Ishikawa (cell line): ENCODE results near the gene MRGPRD.
A peak's percentile ranks its signal among the peaks of the same experiment; 100 is the strongest.

Experiments
- CEBPB ChIP-seq: IDR thresholded peaks from 2 replicates; pipeline ENCODE4 v1.6.1; 2012
- CREB1 ChIP-seq: IDR thresholded peaks from 2 replicates; pipeline ENCODE4 v1.6.1; 2012; ENCODE audit warnings: low read depth
- EGR1 ChIP-seq: IDR thresholded peaks from 2 replicates; pipeline ENCODE4 v1.6.1; 2012
- EP300 ChIP-seq: IDR thresholded peaks from 2 replicates; pipeline ENCODE4 v1.6.1; 2012; ENCODE audit warnings: borderline replicate concordance
- FOXM1 ChIP-seq: IDR thresholded peaks from 2 replicates; pipeline ENCODE4 v1.6.1; 2012; ENCODE audit warnings: low read depth, borderline replicate concordance
- NFIC ChIP-seq: IDR thresholded peaks from 2 replicates; pipeline ENCODE4 v1.6.1; 2012
- RAD21 ChIP-seq: IDR thresholded peaks from 2 replicates; pipeline ENCODE4 v1.6.1; 2012; ENCODE audit warnings: low read depth
- TAF1 ChIP-seq: IDR thresholded peaks from 2 replicates; pipeline ENCODE4 v1.6.1; 2012; ENCODE audit warnings: low read depth, mild to moderate bottlenecking
- TCF12 ChIP-seq: IDR thresholded peaks from 2 replicates; pipeline ENCODE4 v1.6.1; 2012; ENCODE audit warnings: low read depth
- TEAD4 ChIP-seq: IDR thresholded peaks from 2 replicates; pipeline ENCODE4 v1.6.1; 2012
- YY1 ChIP-seq: IDR thresholded peaks from 2 replicates; pipeline ENCODE4 v1.6.1; 2012; ENCODE audit warnings: low read depth
- ZBTB7A ChIP-seq: IDR thresholded peaks from 2 replicates; pipeline ENCODE4 v1.6.1; 2012; ENCODE audit warnings: low read depth
- TF ChIP-seq, protein P1 (sequence below): IDR thresholded peaks from 2 replicates; pipeline ENCODE4 v1.6.1; 2012; ENCODE audit warnings: low read depth, mild to moderate bottlenecking
- TF ChIP-seq, protein P2 (sequence below): IDR thresholded peaks from 2 replicates; pipeline ENCODE4 v1.6.1; 2012
- TF ChIP-seq, protein P3 (sequence below): IDR thresholded peaks from 2 replicates; pipeline ENCODE4 v1.6.1; 2012

The MRGPRD gene

DNA sequence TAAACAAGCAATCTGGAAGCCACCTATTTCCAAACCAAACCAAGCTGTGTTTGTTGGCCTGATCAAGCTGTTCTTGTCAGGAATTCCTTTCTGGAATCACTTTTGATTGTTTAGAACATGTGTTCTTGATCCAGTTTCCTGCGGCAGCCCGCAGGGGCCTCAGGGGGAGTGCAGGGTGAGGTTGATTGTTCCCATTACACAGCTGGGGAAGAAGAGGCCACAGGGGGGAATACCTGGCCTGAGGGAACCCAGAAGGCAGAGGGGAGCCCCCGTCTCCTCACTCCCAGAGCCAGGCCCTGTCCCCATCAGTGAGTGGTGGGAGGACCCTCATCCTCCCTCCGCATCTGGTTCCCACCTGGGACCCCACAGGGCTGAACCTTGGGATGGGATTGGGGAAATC lies 4.2 kb downstream of the MRGPRD start:
- TF ChIP-seq YY1: no peak
- TF ChIP-seq, protein P1, sequence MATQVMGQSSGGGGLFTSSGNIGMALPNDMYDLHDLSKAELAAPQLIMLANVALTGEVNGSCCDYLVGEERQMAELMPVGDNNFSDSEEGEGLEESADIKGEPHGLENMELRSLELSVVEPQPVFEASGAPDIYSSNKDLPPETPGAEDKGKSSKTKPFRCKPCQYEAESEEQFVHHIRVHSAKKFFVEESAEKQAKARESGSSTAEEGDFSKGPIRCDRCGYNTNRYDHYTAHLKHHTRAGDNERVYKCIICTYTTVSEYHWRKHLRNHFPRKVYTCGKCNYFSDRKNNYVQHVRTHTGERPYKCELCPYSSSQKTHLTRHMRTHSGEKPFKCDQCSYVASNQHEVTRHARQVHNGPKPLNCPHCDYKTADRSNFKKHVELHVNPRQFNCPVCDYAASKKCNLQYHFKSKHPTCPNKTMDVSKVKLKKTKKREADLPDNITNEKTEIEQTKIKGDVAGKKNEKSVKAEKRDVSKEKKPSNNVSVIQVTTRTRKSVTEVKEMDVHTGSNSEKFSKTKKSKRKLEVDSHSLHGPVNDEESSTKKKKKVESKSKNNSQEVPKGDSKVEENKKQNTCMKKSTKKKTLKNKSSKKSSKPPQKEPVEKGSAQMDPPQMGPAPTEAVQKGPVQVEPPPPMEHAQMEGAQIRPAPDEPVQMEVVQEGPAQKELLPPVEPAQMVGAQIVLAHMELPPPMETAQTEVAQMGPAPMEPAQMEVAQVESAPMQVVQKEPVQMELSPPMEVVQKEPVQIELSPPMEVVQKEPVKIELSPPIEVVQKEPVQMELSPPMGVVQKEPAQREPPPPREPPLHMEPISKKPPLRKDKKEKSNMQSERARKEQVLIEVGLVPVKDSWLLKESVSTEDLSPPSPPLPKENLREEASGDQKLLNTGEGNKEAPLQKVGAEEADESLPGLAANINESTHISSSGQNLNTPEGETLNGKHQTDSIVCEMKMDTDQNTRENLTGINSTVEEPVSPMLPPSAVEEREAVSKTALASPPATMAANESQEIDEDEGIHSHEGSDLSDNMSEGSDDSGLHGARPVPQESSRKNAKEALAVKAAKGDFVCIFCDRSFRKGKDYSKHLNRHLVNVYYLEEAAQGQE: no peak
- no peak for TF ChIP-seq FOXM1
- TF ChIP-seq RAD21: no peak

DNA sequence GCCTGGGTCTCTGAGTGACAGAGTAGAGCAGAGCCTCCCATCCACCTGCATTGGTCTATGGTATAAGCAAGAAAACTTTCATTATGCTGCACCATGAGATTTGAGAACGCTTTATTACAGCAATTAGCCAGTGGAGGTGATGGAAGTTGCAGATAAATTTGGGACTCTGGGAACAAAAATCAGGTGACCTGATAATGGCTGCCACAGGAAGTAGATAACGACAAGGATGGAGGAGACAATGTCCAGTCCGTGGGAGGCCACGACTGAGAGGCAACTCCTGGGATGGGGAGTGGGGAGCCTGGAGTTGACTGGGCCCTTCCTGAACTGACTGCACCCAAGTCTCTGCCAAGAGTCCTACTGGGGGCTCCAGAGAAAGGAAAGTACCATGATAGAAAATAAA lies 4.7 kb downstream of the MRGPRD start:
- no peak for TF ChIP-seq TEAD4
- no peak for TF ChIP-seq YY1
- no peak for TF ChIP-seq EP300
- TF ChIP-seq RAD21: no peak
- TF ChIP-seq ZBTB7A: no peak
- TF ChIP-seq, protein P1: no peak

DNA sequence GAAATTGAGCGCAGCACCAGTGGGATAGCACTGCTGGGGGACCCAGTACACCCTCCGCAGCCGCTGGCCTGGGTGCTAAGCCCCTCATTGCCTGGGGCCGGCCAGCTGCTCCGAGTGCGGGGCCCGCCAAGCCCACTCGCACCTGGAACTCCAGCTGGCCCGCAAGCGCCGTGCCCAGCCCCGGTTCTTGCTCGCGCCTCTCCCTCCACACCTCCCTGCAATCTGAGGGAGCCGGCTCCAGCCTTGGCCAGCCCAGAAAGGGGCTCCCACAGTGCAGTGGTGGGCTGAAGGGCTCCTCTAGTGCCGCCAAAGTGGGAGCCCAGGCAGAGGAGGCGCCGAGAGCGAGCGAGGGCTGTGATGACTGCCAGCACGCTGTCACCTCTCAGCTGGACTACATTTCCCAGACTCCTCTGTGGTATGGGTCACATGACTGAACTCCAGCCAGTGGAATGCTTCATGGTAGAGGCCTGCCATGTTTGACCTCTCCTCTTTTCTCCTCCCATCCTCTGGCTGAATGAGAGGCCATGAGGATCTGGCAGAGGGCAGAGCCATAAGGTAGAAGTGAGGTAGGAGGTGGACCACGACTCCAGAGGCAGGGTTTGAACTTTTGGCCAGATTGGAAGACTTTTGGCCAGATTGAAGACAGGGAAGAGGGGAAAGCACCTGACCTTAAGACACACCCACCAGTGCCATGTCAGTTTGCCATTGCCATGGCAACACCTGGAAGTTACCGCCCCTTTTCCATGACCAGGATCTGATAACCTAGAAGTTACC lies 6.2 kb downstream of the MRGPRD start:
- TF ChIP-seq, protein P1: no peak
- TF ChIP-seq ZBTB7A (no peak), YY1 (peak; percentile 81), EGR1 (no peak)
- TF ChIP-seq, protein P2, sequence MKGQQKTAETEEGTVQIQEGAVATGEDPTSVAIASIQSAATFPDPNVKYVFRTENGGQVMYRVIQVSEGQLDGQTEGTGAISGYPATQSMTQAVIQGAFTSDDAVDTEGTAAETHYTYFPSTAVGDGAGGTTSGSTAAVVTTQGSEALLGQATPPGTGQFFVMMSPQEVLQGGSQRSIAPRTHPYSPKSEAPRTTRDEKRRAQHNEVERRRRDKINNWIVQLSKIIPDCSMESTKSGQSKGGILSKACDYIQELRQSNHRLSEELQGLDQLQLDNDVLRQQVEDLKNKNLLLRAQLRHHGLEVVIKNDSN: peak; percentile 96

DNA sequence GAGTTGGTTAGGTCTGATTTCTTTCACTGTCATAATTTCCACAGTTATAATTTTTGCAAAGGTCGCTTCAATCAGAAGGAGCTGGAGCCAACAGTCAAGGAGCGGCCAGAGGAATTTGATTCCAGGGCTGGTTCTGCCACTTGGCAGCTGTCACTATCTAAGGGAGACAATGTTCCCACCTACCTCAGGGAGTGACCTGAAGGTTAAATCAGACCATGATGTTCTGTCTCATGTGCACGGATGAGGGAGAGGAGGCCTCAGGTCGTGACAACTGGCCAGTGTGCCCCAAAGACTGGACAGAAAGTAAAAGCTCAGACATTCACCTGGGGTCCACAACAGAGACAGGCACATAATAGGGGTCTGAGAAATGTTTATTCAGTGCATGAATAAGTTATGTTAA lies 7.6 kb downstream of the MRGPRD start:
- no peak for TF ChIP-seq CEBPB
- TF ChIP-seq YY1: no peak
- TF ChIP-seq EP300: no peak
- TF ChIP-seq TCF12: no peak

DNA sequence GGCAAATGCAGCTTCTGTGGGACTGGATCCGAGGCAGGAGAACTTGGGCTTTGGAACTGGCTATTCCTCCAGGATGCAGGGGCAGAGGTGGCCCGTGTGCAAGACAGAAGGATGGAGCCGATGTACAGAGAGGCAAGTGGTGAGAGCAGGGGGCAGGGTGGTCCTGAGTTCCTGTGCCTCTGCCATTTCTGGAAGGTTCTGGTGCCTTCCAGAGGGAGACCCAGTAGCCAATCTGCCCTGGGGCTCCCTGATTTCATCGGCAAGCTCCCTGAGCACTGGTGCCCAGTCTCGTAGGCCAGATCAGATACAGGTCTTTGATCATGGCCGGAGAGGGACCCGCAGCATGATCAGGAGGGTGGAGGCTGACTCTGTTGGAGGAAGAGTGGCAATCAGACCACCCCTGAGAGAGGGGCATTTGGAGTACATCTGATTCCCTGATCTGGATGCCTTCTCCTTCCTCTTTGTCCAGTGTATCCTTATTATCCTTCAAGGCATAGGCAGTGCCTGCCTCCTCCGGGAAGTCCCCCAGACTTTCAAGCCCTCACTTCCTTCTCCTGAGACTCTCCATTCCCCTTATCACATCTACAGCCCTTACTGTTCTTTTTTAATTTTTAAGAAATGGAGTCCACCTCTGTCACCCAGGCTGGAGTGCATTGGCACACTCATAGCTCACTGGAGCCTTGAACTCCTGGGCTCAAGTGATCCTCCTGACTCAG lies 9.7 kb downstream of the MRGPRD start:
- TF ChIP-seq YY1: no peak
- no peak for TF ChIP-seq TEAD4
- TF ChIP-seq ZBTB7A: no peak
- no peak for TF ChIP-seq FOXM1
- no peak for TF ChIP-seq TCF12
- TF ChIP-seq NFIC: no peak
- no peak for TF ChIP-seq CREB1
- TF ChIP-seq, protein P1: no peak
- TF ChIP-seq, protein P2: no peak
- no peak for TF ChIP-seq RAD21
- TF ChIP-seq TAF1: no peak
- TF ChIP-seq, protein P3, sequence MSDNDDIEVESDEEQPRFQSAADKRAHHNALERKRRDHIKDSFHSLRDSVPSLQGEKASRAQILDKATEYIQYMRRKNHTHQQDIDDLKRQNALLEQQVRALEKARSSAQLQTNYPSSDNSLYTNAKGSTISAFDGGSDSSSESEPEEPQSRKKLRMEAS: no peak
- TF ChIP-seq CEBPB: no peak
- no peak for TF ChIP-seq EP300
- TF ChIP-seq EGR1: no peak
